HG03457 (cell line): Measurements from ENCODE around the gene FBXO24.
"Not testable (repeated sequence)": the region's sequence is repeated elsewhere in the genome, so short reads cannot be mapped to it uniquely, and the experiment has no call there.

Experiments
- ATAC-seq: cut with Tn5 transposase; IDR thresholded peaks from one replicate; pipeline ENCODE4 v1.9.1; 2021; ENCODE audit warnings: moderate number of reproducible peaks; ENCODE audit not compliant: unreplicated experiment

Gene FBXO24, protein sequence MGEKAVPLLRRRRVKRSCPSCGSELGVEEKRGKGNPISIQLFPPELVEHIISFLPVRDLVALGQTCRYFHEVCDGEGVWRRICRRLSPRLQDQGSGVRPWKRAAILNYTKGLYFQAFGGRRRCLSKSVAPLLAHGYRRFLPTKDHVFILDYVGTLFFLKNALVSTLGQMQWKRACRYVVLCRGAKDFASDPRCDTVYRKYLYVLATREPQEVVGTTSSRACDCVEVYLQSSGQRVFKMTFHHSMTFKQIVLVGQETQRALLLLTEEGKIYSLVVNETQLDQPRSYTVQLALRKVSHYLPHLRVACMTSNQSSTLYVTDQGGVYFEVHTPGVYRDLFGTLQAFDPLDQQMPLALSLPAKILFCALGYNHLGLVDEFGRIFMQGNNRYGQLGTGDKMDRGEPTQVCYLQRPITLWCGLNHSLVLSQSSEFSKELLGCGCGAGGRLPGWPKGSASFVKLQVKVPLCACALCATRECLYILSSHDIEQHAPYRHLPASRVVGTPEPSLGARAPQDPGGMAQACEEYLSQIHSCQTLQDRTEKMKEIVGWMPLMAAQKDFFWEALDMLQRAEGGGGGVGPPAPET

DNA sequence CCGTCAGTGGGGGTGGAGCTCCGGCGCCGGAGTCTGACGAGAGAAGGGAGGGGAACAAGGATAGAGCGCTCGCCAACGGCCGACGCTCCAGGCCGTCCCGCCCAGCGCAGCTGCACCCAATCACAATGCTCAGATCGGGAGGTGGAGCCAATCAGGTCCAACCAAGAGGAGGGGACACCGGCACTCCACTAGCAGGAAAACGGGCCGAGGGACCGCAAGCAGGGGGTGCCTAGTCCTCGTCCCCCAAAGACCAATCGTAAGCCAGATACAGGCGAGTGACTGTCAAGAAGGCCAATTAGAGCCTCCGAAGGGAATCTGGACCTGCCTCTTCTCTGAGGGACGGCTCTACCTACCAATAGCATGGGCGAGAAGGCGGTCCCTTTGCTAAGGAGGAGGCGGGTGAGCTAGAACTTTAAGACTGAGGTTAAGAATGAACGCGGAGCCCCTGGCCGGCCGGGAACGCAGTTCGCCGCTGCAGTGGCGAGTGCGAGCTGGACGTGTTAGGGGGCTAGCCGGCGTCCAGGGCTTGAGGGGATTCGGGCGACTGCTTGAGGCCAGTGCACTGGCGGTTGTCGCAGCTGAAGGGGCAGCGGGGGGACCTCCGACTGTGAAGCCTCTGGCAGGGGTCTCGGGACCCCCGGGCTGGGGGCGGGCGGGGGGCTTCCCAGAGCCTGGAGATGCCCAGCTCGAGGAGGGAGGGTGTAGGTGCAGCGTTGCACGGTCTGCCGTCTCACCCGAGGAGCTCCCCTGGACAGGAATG is at the start of gene FBXO24:
Gene FBXO24, plus strand, starts transcription at position 63 of the 760 bp plus-strand sequence. Its CDS starts 298 bp downstream, at position 361.
- ATAC-seq: peak; percentile 74

DNA sequence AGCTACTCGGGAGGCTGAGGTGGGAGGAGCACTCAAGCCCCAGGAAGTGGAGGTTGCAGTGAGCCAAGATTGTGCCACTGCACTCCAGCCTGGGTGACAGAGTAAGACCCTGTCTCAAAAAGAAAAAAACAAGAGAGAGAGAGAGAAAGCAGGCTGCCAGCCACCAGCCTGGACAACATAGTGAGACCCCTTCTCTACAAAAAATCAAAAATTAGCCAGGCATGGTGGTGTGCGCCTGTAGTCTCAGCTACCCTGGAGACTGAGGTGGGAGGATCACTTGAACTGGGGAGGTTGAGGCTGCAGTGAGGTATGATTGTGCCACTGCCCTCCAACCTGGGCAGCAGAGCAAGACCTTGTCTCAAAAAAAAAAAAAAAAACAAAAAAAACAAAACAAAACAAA is 49.4 kb upstream of the FBXO24 start:
- ATAC-seq: not testable (repeated sequence)

DNA sequence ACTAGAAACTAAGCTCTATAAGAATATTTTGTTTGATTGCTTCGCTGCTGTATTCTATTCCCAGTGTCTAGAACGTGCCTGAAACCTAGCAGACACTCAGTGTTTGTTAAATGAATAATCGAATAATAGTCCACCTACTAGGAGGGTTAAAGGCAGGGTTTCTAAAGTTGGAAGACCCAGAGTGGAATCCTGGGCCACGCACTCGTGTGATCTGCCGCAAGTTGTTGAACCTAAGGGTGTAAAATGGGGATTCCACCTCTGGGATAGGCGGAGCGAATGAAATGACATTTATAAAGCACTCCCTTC is 47.8 kb upstream of the FBXO24 start:
- no peak for ATAC-seq

DNA sequence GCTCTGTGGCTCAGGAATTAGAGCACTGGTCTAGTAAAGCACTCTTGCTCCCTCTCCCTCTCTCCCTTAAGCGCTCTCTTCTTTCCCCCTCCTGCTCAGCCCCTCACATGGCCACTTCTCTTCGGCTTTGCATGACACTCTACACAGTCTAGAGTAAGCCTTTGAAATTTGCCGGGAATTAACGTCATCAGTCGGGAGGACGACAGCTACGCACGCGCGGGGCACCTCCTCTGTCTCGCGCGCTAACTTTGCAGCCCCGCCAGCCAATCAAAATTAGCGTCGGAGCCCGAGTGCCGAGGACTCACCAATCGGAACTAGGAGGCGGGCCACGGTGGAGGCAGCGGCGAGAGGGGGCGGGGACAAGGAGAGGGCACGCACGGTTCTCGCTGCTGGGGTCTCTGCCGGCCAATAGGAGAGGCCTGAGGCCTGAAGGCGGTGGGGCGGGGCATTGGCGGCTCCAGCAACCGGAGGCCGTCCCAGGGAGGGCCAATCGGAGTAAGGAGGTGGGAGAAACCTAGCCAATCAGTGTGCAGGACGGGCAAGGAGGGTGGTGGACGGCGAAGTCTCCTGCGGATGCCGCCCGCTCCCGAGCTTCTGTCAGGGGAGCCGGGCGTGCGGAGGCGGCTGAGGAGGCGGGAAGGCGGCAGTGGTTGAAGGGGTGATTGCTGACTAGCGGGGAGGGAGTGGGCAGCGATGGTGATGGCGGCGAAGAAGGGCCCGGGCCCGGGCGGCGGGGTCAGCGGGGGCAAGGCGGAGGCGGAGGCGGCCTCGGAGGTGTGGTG is 47.3 kb upstream of the FBXO24 start, which contains the start of gene AGFG2:
Gene AGFG2, plus strand, starts transcription at position 550 of the 782 bp plus-strand sequence. Its CDS starts 144 bp downstream, at position 694.
- ATAC-seq: peak; percentile 92

DNA sequence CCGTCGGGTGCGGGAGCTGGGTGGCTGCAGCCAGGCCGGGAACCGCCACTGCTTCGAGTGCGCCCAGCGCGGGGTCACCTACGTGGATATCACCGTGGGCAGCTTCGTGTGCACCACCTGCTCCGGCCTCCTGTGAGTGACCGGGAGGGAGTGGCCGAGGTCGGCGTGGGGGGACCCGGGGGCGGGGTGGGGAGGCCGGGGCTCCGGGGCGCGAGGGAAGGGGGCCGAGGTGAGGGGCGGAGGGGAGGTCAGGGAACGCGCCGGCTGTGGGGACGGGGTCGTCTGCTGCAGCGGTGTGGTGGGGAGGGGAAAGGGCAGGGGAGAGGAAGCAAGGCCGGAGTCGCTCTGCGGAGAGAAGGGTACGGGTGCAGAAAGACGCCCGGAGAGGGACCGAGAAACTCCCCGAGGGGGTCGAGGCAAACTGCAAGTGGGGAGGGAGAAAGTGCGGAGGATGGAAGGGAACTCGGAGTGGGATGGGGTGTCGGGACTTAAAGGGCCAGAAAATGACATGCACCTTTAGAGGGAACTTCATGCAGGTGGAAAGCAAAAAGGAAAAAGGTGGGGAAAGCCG is 46.6 kb upstream of the FBXO24 start:
- no peak for ATAC-seq

DNA sequence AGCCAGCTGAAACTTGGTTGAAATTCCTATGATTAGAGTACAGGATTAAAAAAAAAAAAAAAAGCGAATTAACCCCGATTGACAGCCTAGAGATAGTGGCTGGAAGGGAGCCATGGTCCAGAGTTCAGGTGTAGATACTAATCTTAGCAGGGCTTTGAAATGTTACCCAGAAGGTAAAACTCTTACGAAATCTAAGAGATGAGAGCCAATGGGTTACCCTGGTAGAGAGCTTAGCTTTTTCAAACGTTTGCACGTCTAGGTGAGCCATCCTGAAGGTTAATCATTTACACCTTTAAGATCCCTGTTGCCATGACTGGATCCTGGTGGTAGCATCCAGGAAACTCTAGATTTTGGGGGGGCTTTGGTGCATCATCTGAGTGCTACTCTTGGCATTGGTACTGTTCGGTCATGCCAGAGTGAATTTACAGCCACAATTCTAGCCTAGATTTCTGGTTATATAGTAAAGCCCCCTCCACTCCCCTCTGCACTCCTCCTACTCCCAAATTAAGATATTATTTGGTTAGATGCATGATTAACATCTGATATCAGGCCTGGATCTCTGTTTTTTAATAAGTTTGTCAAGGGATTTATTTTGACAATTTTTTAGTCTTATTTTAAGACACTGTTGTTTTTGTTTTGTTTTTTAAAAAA is 45.9 kb upstream of the FBXO24 start:
- no peak for ATAC-seq

DNA sequence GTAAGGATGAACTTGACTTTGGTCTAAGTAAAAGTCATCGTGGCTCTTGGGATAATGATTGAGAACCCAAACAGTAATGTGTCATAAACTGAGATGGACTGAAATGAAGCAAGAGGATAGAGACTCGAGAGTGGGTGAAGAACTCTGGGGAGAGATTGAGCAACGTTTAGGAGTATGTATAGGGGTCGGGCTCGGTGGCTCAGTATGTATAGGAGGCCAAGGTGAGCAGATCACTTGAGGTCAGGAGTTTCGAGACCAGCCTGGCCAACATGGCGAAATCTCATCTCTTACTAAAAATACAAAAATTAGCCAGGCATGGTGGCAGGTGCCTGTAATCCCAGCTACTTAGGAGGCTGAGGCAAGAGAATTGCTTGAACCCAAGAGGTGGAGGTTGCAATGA is 44.8 kb upstream of the FBXO24 start:
- ATAC-seq: not testable (repeated sequence)

DNA sequence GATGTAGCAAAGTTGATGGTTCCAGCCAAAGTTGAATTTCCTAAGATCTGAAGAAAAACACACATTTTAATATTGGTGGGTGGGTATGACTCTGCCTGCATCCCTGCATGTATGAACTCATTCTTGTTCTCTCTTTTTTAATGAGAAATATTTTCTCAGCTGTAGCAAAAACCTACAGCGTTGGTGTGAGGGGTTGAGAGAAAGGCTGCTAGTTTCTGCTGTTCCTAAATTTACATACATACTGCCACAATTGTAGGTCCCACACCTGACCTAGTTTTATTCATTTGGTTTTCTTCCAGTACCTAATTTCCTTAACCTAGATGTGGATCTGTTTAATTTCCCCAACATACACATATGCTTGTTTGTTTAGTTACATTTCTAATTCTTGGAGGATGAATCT is 42.5 kb upstream of the FBXO24 start:
- ATAC-seq: no peak

DNA sequence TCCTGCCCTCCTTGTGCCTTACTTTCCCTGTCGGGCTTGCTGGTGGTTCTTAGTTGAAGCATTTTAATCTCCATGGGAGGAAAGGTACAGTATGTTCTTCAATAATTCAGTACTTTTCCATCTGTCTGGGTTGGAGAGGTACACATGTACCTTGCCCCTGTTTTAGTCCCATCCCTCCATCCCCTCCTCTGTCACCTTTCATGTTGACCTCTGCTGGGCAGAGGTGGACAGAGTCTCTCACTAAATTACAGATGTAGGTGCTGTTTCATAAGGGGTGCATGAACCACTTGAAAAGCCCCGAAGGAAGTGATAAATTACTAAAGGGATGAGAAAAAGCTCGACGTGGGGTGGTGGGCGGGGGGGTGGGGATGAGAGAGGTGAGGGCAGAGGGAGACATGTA is 41.7 kb upstream of the FBXO24 start:
- ATAC-seq: no peak

DNA sequence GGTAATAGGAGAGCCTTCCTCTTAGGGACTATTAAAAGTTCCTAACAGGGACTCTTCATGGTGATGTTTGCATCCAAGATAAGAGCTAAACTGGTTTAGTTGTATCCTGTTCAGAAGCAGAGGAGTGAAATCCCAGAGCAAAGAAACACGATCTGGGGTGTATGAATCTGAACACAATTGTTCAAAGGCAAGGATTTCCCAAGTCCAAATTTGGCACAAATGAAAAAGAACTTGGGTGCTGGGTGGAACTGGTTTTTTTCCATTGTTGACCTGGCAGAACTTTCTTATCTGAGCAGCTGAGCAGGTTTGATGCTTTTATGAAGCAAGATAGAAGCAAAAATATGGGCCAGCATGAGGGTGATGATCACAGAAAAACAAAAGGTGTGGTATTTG is 41.2 kb upstream of the FBXO24 start:
- ATAC-seq: no peak

DNA sequence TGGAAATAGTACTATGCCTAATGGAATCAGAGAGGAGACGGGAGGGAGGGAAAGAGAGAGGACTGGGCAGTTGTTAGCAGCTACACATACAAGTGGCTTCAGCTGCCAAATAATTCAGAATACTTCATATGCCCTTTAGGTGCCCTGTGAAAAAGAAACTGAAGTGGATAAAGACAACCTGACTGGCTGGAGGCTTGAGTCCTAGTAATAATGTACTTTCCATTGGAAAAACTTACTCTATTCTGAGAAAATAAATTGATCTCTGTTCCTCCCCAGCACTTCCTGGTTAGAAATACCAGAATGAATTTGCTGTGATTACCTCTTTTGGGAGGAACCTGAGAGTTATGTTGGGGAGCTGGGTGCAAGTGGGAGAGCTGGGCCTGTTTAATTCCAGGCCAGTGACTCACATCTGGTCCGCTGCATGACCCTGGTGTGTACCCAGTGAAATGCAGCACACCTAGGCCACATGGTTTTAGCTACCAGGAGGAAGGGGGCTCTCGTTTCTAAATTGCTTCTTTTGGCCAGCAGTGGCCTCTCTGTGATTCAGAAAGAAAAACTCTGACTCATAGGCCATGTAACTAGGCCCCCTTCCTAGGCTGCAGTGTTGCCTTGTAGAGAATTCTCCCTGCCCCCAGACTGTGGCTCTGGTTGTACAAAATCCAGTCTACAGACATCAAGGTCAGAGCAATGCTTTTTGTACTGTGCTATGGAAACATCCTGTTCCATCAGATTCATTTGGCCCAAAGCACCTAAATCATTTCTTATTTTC is 40.6 kb upstream of the FBXO24 start:
- no peak for ATAC-seq

DNA sequence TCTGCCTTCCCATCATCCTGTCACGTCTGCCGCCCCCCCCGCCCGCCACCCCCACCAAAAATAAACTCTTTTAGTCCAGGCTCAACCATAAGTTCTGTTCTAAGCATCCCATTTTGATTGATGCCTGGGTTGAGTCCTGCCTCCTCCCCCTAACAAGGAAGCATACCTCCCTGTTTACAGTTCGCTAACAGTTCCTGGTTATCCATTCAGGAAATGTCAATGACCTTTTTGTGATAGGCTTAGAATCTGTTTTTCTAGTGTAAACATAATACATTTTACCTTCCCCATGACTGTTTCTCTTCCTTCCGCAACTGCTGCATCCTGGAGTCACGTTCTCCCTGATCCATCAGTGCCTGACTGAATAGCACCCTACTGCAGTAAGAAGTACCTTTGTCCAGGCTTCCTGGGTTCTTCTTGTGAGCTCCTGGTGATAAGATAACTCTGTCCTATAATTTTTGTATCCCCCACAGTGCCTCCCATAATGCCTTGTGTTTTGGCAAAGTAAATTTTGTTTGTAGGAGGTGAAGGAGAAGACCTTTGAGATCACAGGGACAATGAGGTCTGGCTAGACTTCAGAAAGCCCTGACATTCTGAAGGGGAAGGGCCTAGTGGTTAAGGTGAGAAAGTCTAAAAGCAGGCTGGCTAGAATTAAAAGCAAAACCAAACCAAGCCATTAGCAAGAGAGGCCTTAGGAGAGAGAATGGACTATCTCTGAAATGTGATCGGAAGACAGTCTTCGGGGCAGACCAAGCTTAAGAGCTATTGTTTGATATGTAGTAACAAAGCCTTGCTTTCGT is 39.8 kb upstream of the FBXO24 start:
- ATAC-seq: no peak

DNA sequence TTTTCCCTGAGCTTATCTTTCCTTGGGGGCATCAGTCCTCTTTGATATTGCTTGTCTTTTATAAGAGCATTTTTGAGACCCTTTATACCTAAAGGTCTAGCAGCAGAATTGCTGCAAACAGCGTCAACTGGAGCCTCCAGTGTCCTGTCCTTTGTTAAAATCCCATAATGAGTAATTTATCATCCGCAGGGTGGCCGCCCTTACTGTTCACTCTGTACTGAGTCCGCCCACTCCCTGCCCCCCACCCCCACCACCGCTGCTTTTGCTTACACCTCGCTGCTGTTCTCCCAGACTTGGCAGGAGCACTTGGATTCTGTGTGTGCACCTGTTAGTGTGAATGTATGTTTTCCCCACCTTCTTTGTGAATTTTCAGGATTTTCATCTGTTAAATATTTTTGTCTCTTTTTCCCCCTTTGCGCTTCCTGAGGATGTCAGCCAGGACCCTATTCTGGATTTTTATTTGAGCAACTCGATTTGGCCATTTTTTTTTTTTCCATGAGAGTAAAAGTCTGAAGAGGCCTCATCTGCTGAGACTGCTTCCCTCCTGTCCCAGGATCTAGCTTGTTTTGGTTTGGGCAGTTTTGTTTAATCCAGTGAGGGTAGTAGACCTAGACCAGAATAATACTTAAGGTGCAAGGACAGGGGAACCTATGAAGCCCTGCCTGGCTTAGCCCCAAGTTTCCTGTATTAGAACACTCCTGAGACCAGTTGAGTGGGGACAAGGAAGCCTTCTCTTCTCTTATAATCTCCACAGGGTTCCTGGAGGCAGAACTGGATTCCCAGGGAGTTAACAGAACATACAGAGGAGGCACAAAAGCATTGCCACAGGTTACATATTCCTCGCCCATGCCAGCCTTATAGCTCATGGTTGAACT is 39.0 kb upstream of the FBXO24 start:
- no peak for ATAC-seq

DNA sequence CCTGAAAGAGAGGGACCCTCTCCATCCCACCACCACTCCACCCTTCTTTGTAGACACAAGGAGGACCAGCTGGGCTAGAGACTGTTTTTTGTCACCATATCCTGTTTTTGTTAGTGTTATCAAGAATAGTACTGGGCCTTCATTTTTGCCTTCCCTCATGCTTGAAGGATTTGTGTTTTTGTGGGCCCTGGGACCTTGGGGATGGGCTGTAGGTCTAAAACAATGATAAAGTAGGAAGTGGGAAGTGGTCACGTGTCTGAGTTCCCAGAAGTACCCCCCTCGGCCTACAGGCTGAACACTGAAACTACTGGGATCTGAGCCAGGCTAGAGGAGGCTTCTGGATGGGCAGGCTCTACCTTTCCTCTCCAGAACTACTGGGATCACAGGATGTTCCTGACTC is 38.3 kb upstream of the FBXO24 start:
- no peak for ATAC-seq

DNA sequence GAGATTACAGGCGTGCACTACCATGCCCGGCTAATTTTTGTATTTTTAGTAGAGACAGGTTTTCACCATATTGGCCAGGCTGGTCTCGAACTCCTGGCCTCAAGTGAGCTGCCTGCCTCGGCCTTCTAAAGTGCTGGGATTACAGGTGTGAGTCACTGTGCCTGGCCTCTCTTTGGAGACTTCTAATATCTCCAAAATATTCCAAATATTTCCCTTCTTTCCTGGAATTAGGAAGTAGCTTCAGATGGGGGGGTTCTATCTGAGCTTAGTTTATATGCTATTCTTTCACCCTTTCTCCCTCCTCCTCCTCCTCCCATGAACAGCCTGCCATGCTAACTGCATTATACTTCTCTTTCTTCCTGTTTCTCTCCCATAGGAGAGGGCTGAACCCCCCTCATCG is 37.7 kb upstream of the FBXO24 start:
- not testable (repeated sequence) for ATAC-seq

DNA sequence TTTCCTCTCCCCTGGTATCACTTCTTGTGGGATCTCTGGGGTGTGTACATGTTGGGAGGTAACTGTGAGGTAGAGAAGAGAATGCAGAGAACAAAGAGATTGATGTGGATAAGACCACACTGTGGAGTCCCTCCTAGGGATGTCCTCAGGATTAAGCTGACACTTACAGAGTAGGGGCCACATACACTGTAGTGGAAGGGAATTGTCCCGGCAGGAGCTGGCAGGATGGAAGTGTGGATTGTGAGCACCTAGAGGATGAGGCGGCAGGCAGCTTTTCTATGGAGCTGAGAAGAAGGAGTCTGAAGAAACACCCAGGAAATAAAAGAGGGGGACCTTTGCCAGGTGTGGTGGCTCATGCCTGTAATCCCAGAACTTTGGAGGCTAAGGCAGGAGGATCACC is 33.6 kb upstream of the FBXO24 start:
- ATAC-seq: no peak

DNA sequence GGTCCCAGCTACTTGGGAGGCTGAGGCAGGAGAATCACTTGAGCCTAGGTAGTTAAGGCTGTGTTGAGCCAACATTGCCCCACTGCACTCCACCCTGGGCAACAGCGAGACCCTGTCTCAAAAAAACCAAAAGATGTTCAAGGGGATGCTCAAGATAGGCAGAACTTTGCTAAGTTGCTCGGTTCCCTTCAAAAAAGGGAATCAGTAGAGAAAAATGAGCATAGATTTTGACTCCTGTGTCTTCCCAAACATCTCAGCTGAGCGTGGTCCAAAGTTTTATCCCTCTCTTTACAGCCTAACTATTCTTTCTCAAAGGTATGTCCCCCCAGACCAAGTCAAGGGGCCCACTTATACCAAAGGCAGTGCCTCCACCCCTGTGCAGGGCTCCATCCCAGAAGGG is 33.1 kb upstream of the FBXO24 start:
- ATAC-seq: no peak

DNA sequence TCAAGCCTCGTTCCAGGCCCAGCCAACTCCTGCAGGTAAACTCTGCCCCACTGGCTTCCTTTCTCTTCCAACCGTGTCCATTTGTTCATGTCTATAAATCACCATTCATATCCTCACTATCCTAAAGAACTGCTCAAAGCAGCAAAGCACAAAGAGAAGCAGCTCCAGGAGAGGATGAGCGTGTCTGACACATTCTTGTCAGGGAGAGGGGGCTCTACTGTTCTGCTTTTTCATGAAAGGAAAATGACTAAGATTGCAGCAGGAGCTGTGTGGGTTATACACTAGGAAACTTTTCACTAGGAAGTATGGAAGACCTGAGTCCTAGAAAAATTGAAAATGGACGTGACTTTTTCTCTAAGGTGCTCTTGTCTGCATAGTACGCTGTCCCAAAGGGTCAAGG is 30.4 kb upstream of the FBXO24 start:
- no peak for ATAC-seq
